Measurements from ENCODE around the gene MGAM2. TPM values are rescaled to one million over a fixed set of nuclear protein-coding genes. Genes with fewer than 3 reads are reported as not detected.

MGAM2 gene
- total RNA-seq, 1 donor from 2014 or later, result not detected

- no peak for TF ChIP-seq CTCF (IDR thresholded peaks at IDR 0.05)
- intact Hi-C loops (cut with DNase I), result no loop called here
- Histone ChIP-seq H3K4me3 (no peak overlapping the region), H3K27ac (no peak overlapping the region), H3K4me1 (no peaks in the 10 kb centered on the region), H3K27me3 (no peaks in the 10 kb centered on the region), H3K36me3 (no peaks in the 10 kb centered on the region), H3K9me3 (no peaks in the 10 kb centered on the region)
- no peak for DNase-seq (ENCODE audit: low spot score in 2 of 2)
Observed at GRCh38 chr7:142196066-142196840, 84.7 kb downstream of the MGAM2 start.

- DNase-seq (ENCODE audit: low spot score in 2 of 2), result no peak
- Histone ChIP-seq H3K4me1 (no peaks in the 10 kb centered on the region), H3K36me3 (no peaks in the 10 kb centered on the region), H3K27me3 (no peaks in the 10 kb centered on the region), H3K27ac (no peak overlapping the region), H3K9me3 (no peaks in the 10 kb centered on the region), H3K4me3 (no peak overlapping the region)
- TF ChIP-seq CTCF (IDR thresholded peaks at IDR 0.05), result no peak
- intact Hi-C loops (cut with DNase I), result no loop called here
Observed at GRCh38 chr7:142200206-142200605, 88.7 kb downstream of the MGAM2 start.

GRCh38 chr7:142228537-142229104, 117.1 kb downstream of the MGAM2 start:
- DNase-seq (ENCODE audit: low spot score in 2 of 2), result no peak
- Histone ChIP-seq H3K27me3 (no peaks in the 10 kb centered on the region), H3K9me3 (no peaks in the 10 kb centered on the region), H3K27ac (no peak overlapping the region), H3K4me1 (no peaks in the 10 kb centered on the region), H3K4me3 (no peak overlapping the region), H3K36me3 (no peaks in the 10 kb centered on the region)
- TF ChIP-seq CTCF (IDR thresholded peaks at IDR 0.05), result no peak
- intact Hi-C loops (cut with DNase I), result no loop called here

- TF ChIP-seq CTCF (IDR thresholded peaks at IDR 0.05), result no peak
- H3K9me3 ChIP-seq, result no peaks in the 10 kb centered on the region
- no peak overlapping the region for H3K27ac ChIP-seq
- no peaks in the 10 kb centered on the region for H3K27me3 ChIP-seq
- H3K36me3 ChIP-seq, result no peaks in the 10 kb centered on the region
- no peak overlapping the region for H3K4me3 ChIP-seq
- H3K4me1 ChIP-seq, result no peaks in the 10 kb centered on the region
- intact Hi-C loops (cut with DNase I), result no loop called here
- DNase-seq (ENCODE audit: low spot score in 2 of 2), result no peak
Observed at GRCh38 chr7:142231716-142232115, 120.2 kb downstream of the MGAM2 start.

- Histone ChIP-seq H3K36me3 (no peaks in the 10 kb centered on the region), H3K27me3 (no peaks in the 10 kb centered on the region), H3K27ac (no peak overlapping the region), H3K4me3 (no peak overlapping the region), H3K9me3 (no peaks in the 10 kb centered on the region), H3K4me1 (no peaks in the 10 kb centered on the region)
- no peak for TF ChIP-seq CTCF (IDR thresholded peaks at IDR 0.05)
- DNase-seq (ENCODE audit: low spot score in 2 of 2), result no peak
- intact Hi-C loops (cut with DNase I), result no loop called here
Observed at GRCh38 chr7:142240546-142240945, 129.0 kb downstream of the MGAM2 start.
